Measurements from ENCODE around the gene MLIP.
"Not testable (repeated sequence)": the region's sequence is repeated elsewhere in the genome, so short reads cannot be mapped to it uniquely, and the experiment has no call there.

The MLIP gene

GRCh38 chr6:54111341-54112045, at the start of gene MLIP:
MLIP (plus strand) TSS chr6:54111443; CDS start chr6:54111480, 37 bp downstream.
- H3K4me1 ChIP-seq (ENCODE audit: control insufficient read depth, insufficient read depth, low read length): peaks cover 25% of the 10 kb centered on the region
- no peak for DNase-seq (ENCODE audit: low read depth)
- H3K36me3 ChIP-seq (ENCODE audit: control insufficient read depth, insufficient read depth, low read length, severe bottlenecking): no peaks in the 10 kb centered on the region
- H3K9ac ChIP-seq (ENCODE audit: low read length): no peak within 1 kb of the TSS
- peaks cover under 1% of the 10 kb centered on the region for H3K9me3 ChIP-seq (ENCODE audit: control insufficient read depth, low read length)
- H3K4me3 ChIP-seq (ENCODE audit: low read length): no peak within 1 kb of the TSS
- no peaks in the 10 kb centered on the region for H3K27me3 ChIP-seq (replicated peaks; ENCODE audit: control insufficient read depth, insufficient read depth, low read length)

GRCh38 chr6:54063228-54063539, 48.1 kb upstream of the MLIP start:
- Histone ChIP-seq H3K9me3 (ENCODE audit: control insufficient read depth, low read length) (no peaks in the 10 kb centered on the region), H3K36me3 (ENCODE audit: control insufficient read depth, insufficient read depth, low read length, severe bottlenecking) (no peaks in the 10 kb centered on the region), H3K9ac (ENCODE audit: low read length) (peak overlapping the region; percentile 70), H3K4me3 (ENCODE audit: low read length) (peak overlapping the region; percentile 71), H3K4me1 (ENCODE audit: control insufficient read depth, insufficient read depth, low read length) (peaks cover 32% of the 10 kb centered on the region), H3K27me3 (replicated peaks; ENCODE audit: control insufficient read depth, insufficient read depth, low read length) (no peaks in the 10 kb centered on the region)
- no peak for DNase-seq (ENCODE audit: low read depth)

GRCh38 chr6:54068694-54069093, 42.5 kb upstream of the MLIP start:
- H3K4me1 ChIP-seq (ENCODE audit: control insufficient read depth, insufficient read depth, low read length): peaks cover 30% of the 10 kb centered on the region
- DNase-seq (ENCODE audit: low read depth): no peak
- no peak overlapping the region for H3K4me3 ChIP-seq (ENCODE audit: low read length)
- H3K9me3 ChIP-seq (ENCODE audit: control insufficient read depth, low read length): no peaks in the 10 kb centered on the region
- H3K27me3 ChIP-seq (replicated peaks; ENCODE audit: control insufficient read depth, insufficient read depth, low read length): no peaks in the 10 kb centered on the region
- H3K9ac ChIP-seq (ENCODE audit: low read length): no peak overlapping the region
- H3K36me3 ChIP-seq (ENCODE audit: control insufficient read depth, insufficient read depth, low read length, severe bottlenecking): no peaks in the 10 kb centered on the region

GRCh38 chr6:54070025-54070424, 41.2 kb upstream of the MLIP start:
- no peaks in the 10 kb centered on the region for H3K9me3 ChIP-seq (ENCODE audit: control insufficient read depth, low read length)
- H3K4me1 ChIP-seq (ENCODE audit: control insufficient read depth, insufficient read depth, low read length): peaks cover 36% of the 10 kb centered on the region
- no peaks in the 10 kb centered on the region for H3K27me3 ChIP-seq (replicated peaks; ENCODE audit: control insufficient read depth, insufficient read depth, low read length)
- H3K9ac ChIP-seq (ENCODE audit: low read length): peak overlapping the region; percentile 88
- no peaks in the 10 kb centered on the region for H3K36me3 ChIP-seq (ENCODE audit: control insufficient read depth, insufficient read depth, low read length, severe bottlenecking)
- peak overlapping the region; percentile 72 for H3K4me3 ChIP-seq (ENCODE audit: low read length)
- no peak for DNase-seq (ENCODE audit: low read depth)

- Histone ChIP-seq H3K4me3 (ENCODE audit: low read length) (peak overlapping the region; percentile 3), H3K9me3 (ENCODE audit: control insufficient read depth, low read length) (no peaks in the 10 kb centered on the region), H3K27me3 (replicated peaks; ENCODE audit: control insufficient read depth, insufficient read depth, low read length) (no peaks in the 10 kb centered on the region), H3K36me3 (ENCODE audit: control insufficient read depth, insufficient read depth, low read length, severe bottlenecking) (no peaks in the 10 kb centered on the region), H3K4me1 (ENCODE audit: control insufficient read depth, insufficient read depth, low read length) (peaks cover 45% of the 10 kb centered on the region), H3K9ac (ENCODE audit: low read length) (peak overlapping the region; percentile 58)
- DNase-seq (ENCODE audit: low read depth): no peak
Measured at GRCh38 chr6:54071821-54072340, 39.4 kb upstream of the MLIP start.

- no peak for DNase-seq (ENCODE audit: low read depth)
- Histone ChIP-seq H3K9ac (ENCODE audit: low read length) (peak overlapping the region; percentile 58), H3K4me3 (ENCODE audit: low read length) (no peak overlapping the region)
Measured at GRCh38 chr6:54072635-54073313, 38.5 kb upstream of the MLIP start.

GRCh38 chr6:54073487-54073886, 37.8 kb upstream of the MLIP start:
- no peaks in the 10 kb centered on the region for H3K36me3 ChIP-seq (ENCODE audit: control insufficient read depth, insufficient read depth, low read length, severe bottlenecking)
- H3K4me1 ChIP-seq (ENCODE audit: control insufficient read depth, insufficient read depth, low read length): peaks cover 49% of the 10 kb centered on the region
- H3K9me3 ChIP-seq (ENCODE audit: control insufficient read depth, low read length): no peaks in the 10 kb centered on the region
- no peak overlapping the region for H3K4me3 ChIP-seq (ENCODE audit: low read length)
- H3K9ac ChIP-seq (ENCODE audit: low read length): no peak overlapping the region
- DNase-seq (ENCODE audit: low read depth): no peak
- no peaks in the 10 kb centered on the region for H3K27me3 ChIP-seq (replicated peaks; ENCODE audit: control insufficient read depth, insufficient read depth, low read length)

More at GRCh38 chr6:54072635-54073313, 38.5 kb upstream of the MLIP start:
- Histone ChIP-seq H3K9me3 (ENCODE audit: control insufficient read depth, low read length) (no peaks in the 10 kb centered on the region), H3K4me1 (ENCODE audit: control insufficient read depth, insufficient read depth, low read length) (peaks cover 49% of the 10 kb centered on the region), H3K27me3 (replicated peaks; ENCODE audit: control insufficient read depth, insufficient read depth, low read length) (no peaks in the 10 kb centered on the region), H3K36me3 (ENCODE audit: control insufficient read depth, insufficient read depth, low read length, severe bottlenecking) (no peaks in the 10 kb centered on the region)

- H3K4me1 ChIP-seq (ENCODE audit: control insufficient read depth, insufficient read depth, low read length): peaks cover 49% of the 10 kb centered on the region
- no peak overlapping the region for H3K9ac ChIP-seq (ENCODE audit: low read length)
- DNase-seq (ENCODE audit: low read depth): no peak
- no peaks in the 10 kb centered on the region for H3K36me3 ChIP-seq (ENCODE audit: control insufficient read depth, insufficient read depth, low read length, severe bottlenecking)
- H3K27me3 ChIP-seq (replicated peaks; ENCODE audit: control insufficient read depth, insufficient read depth, low read length): no peaks in the 10 kb centered on the region
- H3K4me3 ChIP-seq (ENCODE audit: low read length): no peak overlapping the region
- no peaks in the 10 kb centered on the region for H3K9me3 ChIP-seq (ENCODE audit: control insufficient read depth, low read length)
Measured at GRCh38 chr6:54074109-54074508, 37.1 kb upstream of the MLIP start.

- Histone ChIP-seq H3K4me1 (ENCODE audit: control insufficient read depth, insufficient read depth, low read length) (peaks cover 49% of the 10 kb centered on the region), H3K4me3 (ENCODE audit: low read length) (no peak overlapping the region), H3K9ac (ENCODE audit: low read length) (no peak overlapping the region), H3K36me3 (ENCODE audit: control insufficient read depth, insufficient read depth, low read length, severe bottlenecking) (no peaks in the 10 kb centered on the region), H3K27me3 (replicated peaks; ENCODE audit: control insufficient read depth, insufficient read depth, low read length) (no peaks in the 10 kb centered on the region), H3K9me3 (ENCODE audit: control insufficient read depth, low read length) (no peaks in the 10 kb centered on the region)
- peak; percentile 29 for DNase-seq (ENCODE audit: low read depth)
Measured at GRCh38 chr6:54074578-54075195, 36.6 kb upstream of the MLIP start.

GRCh38 chr6:54076159-54076789, 35.0 kb upstream of the MLIP start:
- Histone ChIP-seq H3K27me3 (replicated peaks; ENCODE audit: control insufficient read depth, insufficient read depth, low read length) (no peaks in the 10 kb centered on the region), H3K4me3 (ENCODE audit: low read length) (no peak overlapping the region), H3K9ac (ENCODE audit: low read length) (no peak overlapping the region), H3K36me3 (ENCODE audit: control insufficient read depth, insufficient read depth, low read length, severe bottlenecking) (no peaks in the 10 kb centered on the region), H3K4me1 (ENCODE audit: control insufficient read depth, insufficient read depth, low read length) (peaks cover 40% of the 10 kb centered on the region), H3K9me3 (ENCODE audit: control insufficient read depth, low read length) (no peaks in the 10 kb centered on the region)
- DNase-seq (ENCODE audit: low read depth): no peak

GRCh38 chr6:54081499-54081898, 29.7 kb upstream of the MLIP start:
- not testable (repeated sequence) for H3K4me3 ChIP-seq (ENCODE audit: low read length); H3K9ac ChIP-seq (ENCODE audit: low read length); H3K36me3 ChIP-seq (ENCODE audit: control insufficient read depth, insufficient read depth, low read length, severe bottlenecking); H3K27me3 ChIP-seq (replicated peaks; ENCODE audit: control insufficient read depth, insufficient read depth, low read length); DNase-seq (ENCODE audit: low read depth); H3K9me3 ChIP-seq (ENCODE audit: control insufficient read depth, low read length)
- H3K4me1 ChIP-seq (ENCODE audit: control insufficient read depth, insufficient read depth, low read length): peaks cover 40% of the 10 kb centered on the region

Data from adipocyte (in vitro differentiated cells).